DND-41 (cell line): ENCODE results near the gene TPRX1.

Source experiments
- CTCF ChIP-seq: IDR thresholded peaks from 2 replicates; pipeline ENCODE4 v1.5.1; 2012; ENCODE audit warnings: borderline replicate concordance, low read length, moderate library complexity, mild to moderate bottlenecking; ENCODE audit not compliant: poor library complexity, severe bottlenecking; ENCODE audit errors: extremely low read depth
- EZH2 ChIP-seq: IDR thresholded peaks from 3 replicates; pipeline ENCODE4 v1.6.1; 2012; ENCODE audit warnings: borderline replicate concordance, low read depth, mild to moderate bottlenecking, moderate library complexity, low read length, inconsistent platforms; ENCODE audit not compliant: severe bottlenecking

GRCh38 chr19:47755065-47755761, 49.1 kb downstream of the TPRX1 start:
- no peak for TF ChIP-seq CTCF
- TF ChIP-seq EZH2 = no peak
